MCF 10A (cell line): ENCODE data around the gene ADARB1. TPM values are rescaled to one million over a fixed set of nuclear protein-coding genes. Genes with fewer than 3 reads are reported as not detected.

Experiments
- BruUV-seq: library from RNA; stranded (reverse); fragments of 400-500 nt; replicated peaks from 2 replicates; lab custom pipeline; 2021; lab: Mats Ljungman, UMichigan
- CTCF ChIA-PET: fragments of 300-600 bp; sonication (Branson Sonifier 250); formaldehyde crosslinking; extraction: SDS; loops from one replicate; lab custom pipeline; 2021; ENCODE audit warnings: antibody characterized with exemption, inconsistent platforms; lab: Yijun Ruan, JAX
- POLR2A ChIA-PET: fragments of 300-600, 350-650 bp; sonication (Branson Sonifier 250); formaldehyde crosslinking; extraction: SDS; loops from one replicate; lab custom pipeline; 2020; ENCODE audit warnings: antibody characterized with exemption, inconsistent platforms; lab: Yijun Ruan, JAX
- DNase-seq: peaks from one replicate; pipeline ENCODE4 v3.0.0-alpha.2; 2018; ENCODE audit not compliant: unreplicated experiment
- H3K27ac Mint-ChIP-seq: one replicate; pipeline ENCODE4 v1.8.0; 2022; ENCODE audit warnings: mild to moderate bottlenecking, low read depth, mixed read lengths; ENCODE audit not compliant: unreplicated experiment
- H3K27me3 Mint-ChIP-seq: one replicate; pipeline ENCODE4 v1.8.0; 2022; ENCODE audit warnings: mixed read lengths; ENCODE audit not compliant: insufficient read depth, unreplicated experiment
- H3K36me3 Mint-ChIP-seq: one replicate; pipeline ENCODE4 v1.8.0; 2022; ENCODE audit warnings: mild to moderate bottlenecking, moderate library complexity, mixed read lengths; ENCODE audit not compliant: insufficient read depth, unreplicated experiment
- H3K4me1 Mint-ChIP-seq: one replicate; pipeline ENCODE4 v1.8.0; 2022; ENCODE audit warnings: mixed read lengths; ENCODE audit not compliant: insufficient read depth, unreplicated experiment
- H3K4me3 Mint-ChIP-seq: one replicate; pipeline ENCODE4 v1.8.0; 2022; ENCODE audit warnings: mild to moderate bottlenecking, moderate library complexity, mixed read lengths; ENCODE audit not compliant: unreplicated experiment
- H3K9me3 Mint-ChIP-seq: one replicate; pipeline ENCODE4 v1.8.0; 2022; ENCODE audit warnings: mixed read lengths; ENCODE audit not compliant: unreplicated experiment
- intact Hi-C: fragments of 100-400 bp; cut with micrococcal nuclease; formaldehyde crosslinking; loops from 2 replicates; pipeline ENCODE4 v1.14.1; 2022
- total RNA-seq: library from RNA; stranded (reverse); gene quantifications from 2 replicates; pipeline ENCODE4 v1.2.3, GENCODE V29; 2022
- TF ChIP-seq, protein P1 (sequence below): fragments of 200-600 bp; IDR thresholded peaks from one replicate; pipeline ENCODE4 v1.8.0; 2022; ENCODE audit warnings: antibody characterized with exemption, mild to moderate bottlenecking; ENCODE audit not compliant: unreplicated experiment

Gene ADARB1
- total RNA-seq, 1 experiment from 2014 or later, result 19.4 TPM

DNA sequence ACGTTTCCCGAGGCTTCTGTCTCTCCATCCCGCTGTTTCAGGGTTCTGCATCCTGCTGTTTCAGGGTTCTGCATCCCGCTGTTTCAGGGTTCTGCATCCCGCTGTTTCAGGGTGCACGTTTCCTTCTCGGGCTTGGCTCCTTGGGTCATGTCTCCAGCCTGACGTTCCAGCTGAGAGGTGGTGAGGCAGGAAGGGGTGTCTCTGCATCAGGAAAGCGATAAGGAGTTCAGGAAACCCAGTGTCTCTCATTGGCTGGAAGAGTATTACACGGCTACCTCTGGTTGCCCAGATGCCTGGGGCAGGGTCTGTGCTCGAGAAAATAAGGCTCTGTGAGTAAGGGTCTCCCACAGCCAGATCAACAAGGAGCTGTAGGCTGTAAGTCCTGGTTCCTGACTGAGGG, 21.1 kb downstream of the ADARB1 start:
- Mint-ChIP-seq H3K27ac (no peak overlapping the region), H3K36me3 (no peaks in the 10 kb centered on the region), H3K9me3 (no peaks in the 10 kb centered on the region), H3K27me3 (no peaks in the 10 kb centered on the region), H3K4me3 (no peak overlapping the region), H3K4me1 (peaks cover 10% of the 10 kb centered on the region)
- ChIA-PET CTCF (interaction anchor here (0.5 to 1.1 kb wide), 3 partner anchors 10 to 285 kb away, joined by 3 to 5 read pairs (median 3); no protein-coding TSS in a partner anchor), POLR2A (no interaction called here)
- intact Hi-C loops, result no loop called here
- BruUV-seq, result no TSS peak
- no peak for DNase-seq
- TF ChIP-seq, protein P1, sequence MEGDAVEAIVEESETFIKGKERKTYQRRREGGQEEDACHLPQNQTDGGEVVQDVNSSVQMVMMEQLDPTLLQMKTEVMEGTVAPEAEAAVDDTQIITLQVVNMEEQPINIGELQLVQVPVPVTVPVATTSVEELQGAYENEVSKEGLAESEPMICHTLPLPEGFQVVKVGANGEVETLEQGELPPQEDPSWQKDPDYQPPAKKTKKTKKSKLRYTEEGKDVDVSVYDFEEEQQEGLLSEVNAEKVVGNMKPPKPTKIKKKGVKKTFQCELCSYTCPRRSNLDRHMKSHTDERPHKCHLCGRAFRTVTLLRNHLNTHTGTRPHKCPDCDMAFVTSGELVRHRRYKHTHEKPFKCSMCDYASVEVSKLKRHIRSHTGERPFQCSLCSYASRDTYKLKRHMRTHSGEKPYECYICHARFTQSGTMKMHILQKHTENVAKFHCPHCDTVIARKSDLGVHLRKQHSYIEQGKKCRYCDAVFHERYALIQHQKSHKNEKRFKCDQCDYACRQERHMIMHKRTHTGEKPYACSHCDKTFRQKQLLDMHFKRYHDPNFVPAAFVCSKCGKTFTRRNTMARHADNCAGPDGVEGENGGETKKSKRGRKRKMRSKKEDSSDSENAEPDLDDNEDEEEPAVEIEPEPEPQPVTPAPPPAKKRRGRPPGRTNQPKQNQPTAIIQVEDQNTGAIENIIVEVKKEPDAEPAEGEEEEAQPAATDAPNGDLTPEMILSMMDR, result no peak

DNA sequence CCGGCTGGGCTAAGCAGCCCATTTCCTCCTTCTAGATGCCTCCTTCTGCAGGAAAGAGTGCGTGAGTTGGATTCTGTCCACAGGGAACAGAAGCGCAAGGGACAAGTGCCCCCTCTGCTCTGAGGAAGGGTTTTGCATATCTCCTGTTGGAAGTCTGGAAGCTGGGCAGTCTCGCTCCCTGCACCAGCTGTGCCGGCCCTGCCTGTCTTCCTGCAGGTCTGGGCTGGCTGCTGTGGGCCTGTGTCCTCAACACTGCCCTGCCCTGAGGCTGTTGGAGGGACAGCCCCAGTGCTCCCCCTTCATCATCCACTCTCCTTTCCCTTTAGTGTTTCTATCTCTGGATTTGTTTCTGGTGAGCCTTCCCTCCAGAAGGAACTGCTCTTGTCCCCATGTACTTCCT, 21.8 kb downstream of the ADARB1 start:
- intact Hi-C loops, result no loop called here
- H3K36me3 Mint-ChIP-seq, result no peaks in the 10 kb centered on the region
- ChIA-PET POLR2A (no interaction called here), CTCF (interaction anchor here (0.5 to 4.3 kb wide), 3 partner anchors 31 to 286 kb away, joined by 3 to 35 read pairs (median 5); no protein-coding TSS in a partner anchor)
- H3K4me1 Mint-ChIP-seq, result peaks cover 10% of the 10 kb centered on the region
- no peak overlapping the region for H3K4me3 Mint-ChIP-seq
- no peaks in the 10 kb centered on the region for H3K27me3 Mint-ChIP-seq
- H3K27ac Mint-ChIP-seq, result peak overlapping the region; percentile 59
- TF ChIP-seq, protein P1, result no peak
- no TSS peak for BruUV-seq
- DNase-seq, result no peak
- no peaks in the 10 kb centered on the region for H3K9me3 Mint-ChIP-seq

DNA sequence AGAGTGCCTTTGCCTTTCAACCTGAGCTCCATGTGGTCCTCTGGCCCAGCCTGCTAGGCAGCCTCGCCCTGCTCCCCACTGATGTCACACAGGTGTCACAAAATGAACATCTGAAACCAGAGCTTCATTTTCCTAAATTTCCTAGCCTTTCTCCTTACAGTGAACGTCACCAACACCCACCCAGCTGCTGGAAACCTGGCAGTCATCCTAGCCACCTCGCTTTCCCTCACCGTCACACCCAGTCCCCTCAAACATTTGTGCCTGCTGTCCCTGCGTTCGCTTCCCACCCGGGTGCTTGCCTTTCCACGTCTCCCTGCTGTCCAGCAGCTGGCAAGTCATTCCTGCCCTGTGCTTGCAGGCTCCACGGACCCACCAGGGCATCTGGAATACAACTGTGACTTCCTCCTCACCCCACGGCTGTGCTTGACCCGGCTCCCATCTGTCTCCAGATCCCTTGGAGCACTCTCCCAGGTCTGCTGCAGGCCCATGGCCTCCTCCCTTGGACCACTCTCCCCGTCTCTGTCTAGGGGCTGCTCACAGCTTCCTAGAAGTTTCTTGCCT, 23.5 kb downstream of the ADARB1 start:
- Mint-ChIP-seq H3K9me3 (no peaks in the 10 kb centered on the region), H3K27ac (no peak overlapping the region), H3K36me3 (no peaks in the 10 kb centered on the region), H3K4me1 (peaks cover 19% of the 10 kb centered on the region), H3K4me3 (no peak overlapping the region), H3K27me3 (no peaks in the 10 kb centered on the region)
- intact Hi-C loops, result no loop called here
- no peak for DNase-seq
- ChIA-PET POLR2A (interaction anchor here (0.7 kb wide), 1 partner anchor 84 kb away, joined by 3 read pairs; no protein-coding TSS in a partner anchor), CTCF (interaction anchor here (0.5 to 4.3 kb wide), 9 partner anchors 8 to 148 kb away, joined by 3 to 35 read pairs (median 7); no protein-coding TSS in a partner anchor)
- TF ChIP-seq, protein P1, result no peak
- BruUV-seq, result no TSS peak

DNA sequence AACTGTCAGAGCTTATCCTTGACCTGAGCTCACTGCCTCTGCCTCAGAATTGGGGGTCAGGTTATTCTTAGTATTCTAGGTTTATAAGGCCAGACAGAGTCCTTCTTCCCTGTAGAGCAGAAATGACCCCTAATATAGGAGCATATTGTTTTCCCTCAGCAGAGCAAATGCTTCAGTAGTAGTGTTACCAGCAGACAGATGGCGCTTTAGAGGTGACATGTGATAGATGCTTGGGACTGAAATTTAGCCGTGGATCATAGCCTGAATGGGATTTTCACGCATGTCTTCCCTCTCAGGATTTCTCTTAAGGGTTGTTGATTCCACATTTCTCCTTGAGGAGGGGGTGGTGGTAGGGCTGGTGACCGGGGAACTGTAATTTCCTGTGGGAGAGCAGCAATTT, 24.5 kb downstream of the ADARB1 start:
- H3K9me3 Mint-ChIP-seq, result no peaks in the 10 kb centered on the region
- TF ChIP-seq, protein P1, result peak; percentile 20
- BruUV-seq, result no TSS peak
- no peak overlapping the region for H3K4me3 Mint-ChIP-seq
- intact Hi-C loops, result no loop called here
- no peaks in the 10 kb centered on the region for H3K27me3 Mint-ChIP-seq
- peaks cover 19% of the 10 kb centered on the region for H3K4me1 Mint-ChIP-seq
- DNase-seq, result peak; percentile 27
- peak overlapping the region; percentile 9 for H3K27ac Mint-ChIP-seq
- CTCF ChIA-PET, result interaction anchor here (0.6 to 4.3 kb wide), 9 partner anchors 9 to 673 kb away, joined by 3 to 35 read pairs (median 7); no protein-coding TSS in a partner anchor
- no peaks in the 10 kb centered on the region for H3K36me3 Mint-ChIP-seq
- POLR2A ChIA-PET, result interaction anchor here (1.2 to 1.3 kb wide), 3 partner anchors 22 to 33 kb away, joined by 3 to 4 read pairs (median 4); no protein-coding TSS in a partner anchor
